Astrocyte (in vitro differentiated cells and primary cell): ENCODE results near the gene GBGT1. TPM values are rescaled to one million over a fixed set of nuclear protein-coding genes. Genes with fewer than 3 reads are reported as not detected.

Source experiments
- DNase-seq: peaks from one replicate; pipeline ENCODE4 v3.0.0-alpha.2; 2010; ENCODE audit warnings: low read depth
- FAIRE-seq: peaks from 2 replicates; lab custom pipeline; 2011; peaks lifted over from hg19 to GRCh38; lab: Jason Lieb, UNC
- H2AFZ ChIP-seq: 2 replicates; pipeline ENCODE4 v1.6.0; 2012; ENCODE audit warnings: low read depth, low read length, inconsistent platforms
- H3K27ac ChIP-seq: 2 replicates; pipeline ENCODE4 v1.5.1; 2011; ENCODE audit warnings: low read depth, low read length, inconsistent platforms
- H3K27me3 ChIP-seq: 2 replicates; pipeline ENCODE4 v1.6.0; 2011; ENCODE audit warnings: low read length, inconsistent platforms; ENCODE audit not compliant: insufficient read depth
- H3K36me3 ChIP-seq: 2 replicates; pipeline ENCODE4 v1.5.1; 2011; ENCODE audit warnings: low read length, inconsistent platforms; ENCODE audit not compliant: insufficient read depth
- H3K4me1 ChIP-seq: 2 replicates; pipeline ENCODE4 v1.5.1; 2011; ENCODE audit warnings: low read length, inconsistent platforms; ENCODE audit not compliant: insufficient read depth
- H3K4me2 ChIP-seq: 2 replicates; pipeline ENCODE4 v1.6.0; 2012; ENCODE audit warnings: low read length, inconsistent platforms
- H3K4me3 ChIP-seq: 2 replicates; pipeline ENCODE4 v1.5.1; 2011; ENCODE audit warnings: low read depth, mild to moderate bottlenecking, low read length, inconsistent platforms; ENCODE audit not compliant: insufficient read depth
- H3K79me2 ChIP-seq: 2 replicates; pipeline ENCODE4 v1.6.0; 2012; ENCODE audit warnings: mild to moderate bottlenecking, low read length, inconsistent platforms; ENCODE audit not compliant: insufficient read depth
- H3K9ac ChIP-seq: 2 replicates; pipeline ENCODE4 v1.6.0; 2012; ENCODE audit warnings: mild to moderate bottlenecking, low read length, inconsistent platforms
- H3K9me3 ChIP-seq: 2 replicates; pipeline ENCODE4 v1.5.1; 2012; ENCODE audit warnings: low read depth, mild to moderate bottlenecking, low read length, inconsistent platforms; ENCODE audit not compliant: insufficient read depth
- H4K20me1 ChIP-seq: 2 replicates; pipeline ENCODE4 v1.6.0; 2012; ENCODE audit warnings: low read length, inconsistent platforms; ENCODE audit not compliant: insufficient read depth
- H3K27ac Mint-ChIP-seq: one replicate; pipeline ENCODE4 v1.8.0; 2021; ENCODE audit warnings: mild to moderate bottlenecking, mixed read lengths; ENCODE audit not compliant: unreplicated experiment
- H3K27me3 Mint-ChIP-seq: one replicate; pipeline ENCODE4 v1.8.0; 2021; ENCODE audit warnings: low read depth, mixed read lengths; ENCODE audit not compliant: unreplicated experiment
- H3K36me3 Mint-ChIP-seq: one replicate; pipeline ENCODE4 v1.8.0; 2021; ENCODE audit warnings: low read depth, mixed read lengths; ENCODE audit not compliant: unreplicated experiment
- H3K4me1 Mint-ChIP-seq: one replicate; pipeline ENCODE4 v1.8.0; 2021; ENCODE audit warnings: low read depth, mixed read lengths; ENCODE audit not compliant: unreplicated experiment
- H3K4me3 Mint-ChIP-seq: one replicate; pipeline ENCODE4 v1.8.0; 2021; ENCODE audit warnings: mild to moderate bottlenecking, moderate library complexity, mixed read lengths; ENCODE audit not compliant: unreplicated experiment
- H3K9me3 Mint-ChIP-seq: one replicate; pipeline ENCODE4 v1.8.0; 2021; ENCODE audit warnings: mild to moderate bottlenecking, mixed read lengths; ENCODE audit not compliant: unreplicated experiment
- EZH2 ChIP-seq: IDR thresholded peaks from 2 replicates; pipeline ENCODE4 v1.6.1; 2012; ENCODE audit warnings: mild to moderate bottlenecking, low read length, inconsistent platforms; ENCODE audit not compliant: insufficient read depth
- total RNA-seq: library from RNA; stranded (reverse); gene quantifications from 2 replicates; pipeline ENCODE4 v1.2.1, GENCODE V29; 2021
- TF ChIP-seq, protein P1 (sequence below): IDR thresholded peaks from 2 replicates; pipeline ENCODE4 v1.5.1; 2011; ENCODE audit warnings: low read depth, mild to moderate bottlenecking, inconsistent platforms, low read length, moderate library complexity; ENCODE audit not compliant: insufficient read depth

The GBGT1 gene
- total RNA-seq, 1 donor from 2014 or later = 8.5 TPM

DNA sequence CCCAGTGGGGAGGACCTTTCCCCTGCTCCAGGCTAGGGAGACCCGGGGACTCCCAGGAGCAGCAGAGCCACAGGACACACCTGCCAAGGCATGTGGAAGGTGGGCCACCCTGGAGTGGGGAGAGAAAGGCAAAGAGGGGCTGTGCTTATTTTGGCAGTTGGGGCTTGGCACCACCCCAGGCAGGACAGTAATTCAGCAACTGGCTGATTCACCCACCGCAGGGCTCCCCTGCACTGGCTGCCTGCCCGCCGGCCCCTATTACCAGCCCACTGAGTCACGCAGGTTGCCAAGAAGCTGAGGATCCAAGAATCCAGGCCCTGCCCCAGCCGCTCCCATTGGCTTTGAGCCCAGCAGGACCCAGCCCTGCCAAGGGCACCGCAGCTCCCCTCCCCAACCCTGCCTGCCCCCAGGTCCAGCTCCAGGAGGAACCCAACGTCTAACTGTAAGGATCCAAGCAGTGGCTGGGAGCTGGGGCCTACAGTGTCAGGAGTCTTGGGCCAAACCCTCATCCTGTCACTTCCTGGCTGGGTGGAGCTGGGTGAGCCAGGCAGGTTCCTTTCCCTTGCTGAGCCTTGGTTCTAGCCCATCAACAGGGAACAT, 28.5 kb downstream of the GBGT1 start:
- peaks cover 83% of the 10 kb centered on the region for H4K20me1 ChIP-seq
- peak; percentile 90 for DNase-seq
- H3K4me1 ChIP-seq = peaks cover 34% of the 10 kb centered on the region
- no peaks in the 10 kb centered on the region for H3K36me3 ChIP-seq
- peak overlapping the region; percentile 75 for H3K9ac ChIP-seq
- H3K9me3 ChIP-seq = no peaks in the 10 kb centered on the region
- H3K4me3 Mint-ChIP-seq = no peak overlapping the region
- no peaks in the 10 kb centered on the region for H3K27me3 ChIP-seq
- H3K27ac ChIP-seq = peak overlapping the region; percentile 77
- FAIRE-seq = no peak
- H3K4me2 ChIP-seq = peak overlapping the region; percentile 71
- no peak overlapping the region for H2AFZ ChIP-seq
- peaks cover 27% of the 10 kb centered on the region for H3K79me2 ChIP-seq
- H3K4me3 ChIP-seq = no peak overlapping the region
- H3K4me1 Mint-ChIP-seq = peaks cover 15% of the 10 kb centered on the region
- no peaks in the 10 kb centered on the region for H3K9me3 Mint-ChIP-seq
- peaks cover 4% of the 10 kb centered on the region for H3K36me3 Mint-ChIP-seq
- peak overlapping the region; percentile 98 for H3K27ac Mint-ChIP-seq
- H3K27me3 Mint-ChIP-seq = no peaks in the 10 kb centered on the region
- TF ChIP-seq, protein P1, sequence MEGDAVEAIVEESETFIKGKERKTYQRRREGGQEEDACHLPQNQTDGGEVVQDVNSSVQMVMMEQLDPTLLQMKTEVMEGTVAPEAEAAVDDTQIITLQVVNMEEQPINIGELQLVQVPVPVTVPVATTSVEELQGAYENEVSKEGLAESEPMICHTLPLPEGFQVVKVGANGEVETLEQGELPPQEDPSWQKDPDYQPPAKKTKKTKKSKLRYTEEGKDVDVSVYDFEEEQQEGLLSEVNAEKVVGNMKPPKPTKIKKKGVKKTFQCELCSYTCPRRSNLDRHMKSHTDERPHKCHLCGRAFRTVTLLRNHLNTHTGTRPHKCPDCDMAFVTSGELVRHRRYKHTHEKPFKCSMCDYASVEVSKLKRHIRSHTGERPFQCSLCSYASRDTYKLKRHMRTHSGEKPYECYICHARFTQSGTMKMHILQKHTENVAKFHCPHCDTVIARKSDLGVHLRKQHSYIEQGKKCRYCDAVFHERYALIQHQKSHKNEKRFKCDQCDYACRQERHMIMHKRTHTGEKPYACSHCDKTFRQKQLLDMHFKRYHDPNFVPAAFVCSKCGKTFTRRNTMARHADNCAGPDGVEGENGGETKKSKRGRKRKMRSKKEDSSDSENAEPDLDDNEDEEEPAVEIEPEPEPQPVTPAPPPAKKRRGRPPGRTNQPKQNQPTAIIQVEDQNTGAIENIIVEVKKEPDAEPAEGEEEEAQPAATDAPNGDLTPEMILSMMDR = no peak
- no peak for TF ChIP-seq EZH2

DNA sequence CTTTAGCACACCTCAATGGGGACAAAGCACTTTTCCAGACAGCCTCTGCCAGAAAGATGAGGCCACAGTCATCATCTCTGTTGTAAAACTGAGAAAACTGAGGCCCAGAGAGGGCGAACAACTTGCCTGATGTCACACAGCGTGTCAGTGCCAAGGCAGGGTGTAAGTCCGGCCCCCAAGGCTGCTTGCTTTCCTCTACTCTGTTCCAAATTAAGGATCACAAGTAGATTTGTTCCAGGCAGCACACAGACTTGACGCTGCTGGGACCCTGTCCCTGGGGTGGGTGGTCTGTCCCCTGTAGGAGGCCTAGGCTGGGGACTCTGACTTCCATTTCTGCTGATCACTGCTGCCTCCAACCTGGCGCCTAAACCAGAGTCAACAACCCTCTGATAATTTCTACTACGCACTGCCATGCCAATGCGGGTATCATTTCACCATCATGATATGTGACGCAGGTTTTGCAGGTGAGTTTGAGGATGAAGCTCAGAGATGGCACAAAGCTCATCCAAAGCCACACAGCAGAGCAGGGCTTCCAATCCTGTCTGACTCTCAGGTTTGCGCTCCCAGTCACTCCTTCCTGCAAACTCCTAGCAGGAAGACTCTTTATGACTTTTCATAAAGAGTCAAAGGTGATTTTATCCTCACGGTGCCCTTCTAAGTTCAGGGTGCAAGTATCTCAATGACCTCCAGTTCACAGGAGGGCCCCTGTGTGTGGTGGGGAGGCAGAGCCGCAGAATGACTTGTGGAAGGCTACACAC, 29.1 kb downstream of the GBGT1 start:
- Mint-ChIP-seq H3K4me1 (peaks cover 15% of the 10 kb centered on the region), H3K36me3 (peaks cover 4% of the 10 kb centered on the region), H3K9me3 (no peaks in the 10 kb centered on the region), H3K27me3 (no peaks in the 10 kb centered on the region), H3K27ac (peak overlapping the region; percentile 98), H3K4me3 (peak overlapping the region; percentile 54)
- no peaks in the 10 kb centered on the region for H3K36me3 ChIP-seq
- peak overlapping the region; percentile 77 for H3K27ac ChIP-seq
- peaks cover 24% of the 10 kb centered on the region for H3K79me2 ChIP-seq
- H3K4me3 ChIP-seq = no peak overlapping the region
- TF ChIP-seq EZH2 = no peak
- TF ChIP-seq, protein P1 = no peak
- H3K4me1 ChIP-seq = peaks cover 34% of the 10 kb centered on the region
- H4K20me1 ChIP-seq = peaks cover 84% of the 10 kb centered on the region
- H3K4me2 ChIP-seq = peak overlapping the region; percentile 71
- H3K27me3 ChIP-seq = peaks cover under 1% of the 10 kb centered on the region
- FAIRE-seq (no peak), DNase-seq (no peak)
- no peak overlapping the region for H2AFZ ChIP-seq
- H3K9me3 ChIP-seq = no peaks in the 10 kb centered on the region
- H3K9ac ChIP-seq = peak overlapping the region; percentile 75
